HEK293 (cell line): ENCODE data around the gene NEU4.
"Not testable (repeated sequence)": the region's sequence is repeated elsewhere in the genome, so short reads cannot be mapped to it uniquely, and the experiment has no call there.

ENCODE experiments used
- CTCF ChIA-PET: fragments of 350-600 bp; formaldehyde crosslinking; extraction: SDS; loops from one replicate; lab custom pipeline; 2021; ENCODE audit warnings: antibody characterized with exemption; lab: Yijun Ruan, JAX
- POLR2A ChIA-PET: fragments of 300-600 bp; formaldehyde crosslinking; extraction: SDS; loops from one replicate; lab custom pipeline; 2020; ENCODE audit warnings: antibody characterized with exemption, inconsistent platforms; lab: Yijun Ruan, JAX
- H3K27ac ChIP-seq: fragments of 200-500 bp; sonication (Bioruptor generic); 2 replicates; pipeline ENCODE4 v1.5.1; 2014; ENCODE audit warnings: low read depth, low read length, control low read depth, inconsistent platforms; ENCODE audit errors: extremely low read depth
- H3K36me3 ChIP-seq, 2 experiments: fragments of 200-500 bp in 1 of 2; sonication (Bioruptor generic) in 1 of 2; 1 replicate in 1 of 2; 2 replicates in 1 of 2; pipeline ENCODE4 v1.5.1; 2014 to 2017; ENCODE audit warnings: inconsistent platforms in 2 of 2, low read length in 2 of 2; ENCODE audit not compliant: control insufficient read depth in 2 of 2, insufficient read depth in 1 of 2
- H3K4me1 ChIP-seq: fragments of 200-500 bp; sonication (Bioruptor generic); 2 replicates; pipeline ENCODE4 v1.5.1; 2014; ENCODE audit warnings: mild to moderate bottlenecking, low read length, inconsistent platforms; ENCODE audit not compliant: control insufficient read depth, insufficient read depth
- H3K4me3 ChIP-seq: 2 replicates; pipeline ENCODE4 v1.5.1; 2011; ENCODE audit warnings: low read depth, mild to moderate bottlenecking, control low read depth, low read length, moderate library complexity
- H3K9me3 ChIP-seq: fragments of 200-500 bp; sonication (Bioruptor generic); 2 replicates; pipeline ENCODE4 v1.5.1; 2014; ENCODE audit warnings: low read depth, low read length, inconsistent platforms; ENCODE audit not compliant: control insufficient read depth, insufficient read depth
- BCL11B ChIP-seq: fragments of 450-650 bp; formaldehyde crosslinking; IDR thresholded peaks from 2 replicates; pipeline ENCODE4 v1.5.1; 2016; ENCODE audit warnings: low read depth, missing biosample characterization, missing genetic modification characterization
- EGR2 ChIP-seq: fragments of 450-650 bp; formaldehyde crosslinking; IDR thresholded peaks from 2 replicates; pipeline ENCODE4 v1.5.1; 2016; ENCODE audit warnings: low read depth, missing biosample characterization, missing genetic modification characterization
- PRDM4 ChIP-seq: fragments of 450-650 bp; formaldehyde crosslinking; IDR thresholded peaks from 2 replicates; pipeline ENCODE4 v1.5.1; 2017; ENCODE audit warnings: missing biosample characterization, missing genetic modification characterization
- REPIN1 ChIP-seq: fragments of 450-650 bp; formaldehyde crosslinking; IDR thresholded peaks from 2 replicates; pipeline ENCODE4 v1.5.1; 2017; ENCODE audit warnings: missing biosample characterization, missing genetic modification characterization, low read depth
- YY2 ChIP-seq: fragments of 450-650 bp; formaldehyde crosslinking; IDR thresholded peaks from 2 replicates; pipeline ENCODE4 v1.5.1; 2016; ENCODE audit warnings: missing biosample characterization, missing genetic modification characterization
- ZNF10 ChIP-seq: fragments of 450-650 bp; formaldehyde crosslinking; IDR thresholded peaks from 2 replicates; pipeline ENCODE4 v1.5.1; 2017; ENCODE audit warnings: missing biosample characterization, missing genetic modification characterization
- ZNF140 ChIP-seq: fragments of 450-650 bp; formaldehyde crosslinking; IDR thresholded peaks from 2 replicates; pipeline ENCODE4 v1.5.1; 2016; ENCODE audit warnings: missing biosample characterization, missing genetic modification characterization
- ZNF19 ChIP-seq: fragments of 450-650 bp; formaldehyde crosslinking; IDR thresholded peaks from 2 replicates; pipeline ENCODE4; 2016; ENCODE audit warnings: missing biosample characterization, missing genetic modification characterization, low read depth
- ZNF580 ChIP-seq: fragments of 450-650 bp; formaldehyde crosslinking; IDR thresholded peaks from 2 replicates; pipeline ENCODE4 v1.5.1; 2016; ENCODE audit warnings: missing biosample characterization, missing genetic modification characterization
- ZNF701 ChIP-seq: fragments of 450-650 bp; formaldehyde crosslinking; IDR thresholded peaks from 2 replicates; pipeline ENCODE4 v1.5.1; 2016; ENCODE audit warnings: missing biosample characterization, missing genetic modification characterization
- ZNF76 ChIP-seq: fragments of 450-650 bp; formaldehyde crosslinking; IDR thresholded peaks from 2 replicates; pipeline ENCODE4; 2016; ENCODE audit warnings: low read depth, missing biosample characterization, missing genetic modification characterization, borderline replicate concordance
- ZNF791 ChIP-seq: fragments of 450-650 bp; formaldehyde crosslinking; IDR thresholded peaks from 2 replicates; pipeline ENCODE4 v1.5.1; 2016; ENCODE audit warnings: missing biosample characterization, missing genetic modification characterization
- ZNF843 ChIP-seq: fragments of 450-650 bp; formaldehyde crosslinking; IDR thresholded peaks from 2 replicates; pipeline ENCODE4 v1.5.1; 2016; ENCODE audit warnings: missing biosample characterization, missing genetic modification characterization
- ZSCAN30 ChIP-seq: fragments of 450-650 bp; IDR thresholded peaks from 2 replicates; pipeline ENCODE4 v1.5.1; 2018; ENCODE audit warnings: missing biosample characterization, mild to moderate bottlenecking, missing genetic modification characterization, moderate library complexity
- TF ChIP-seq, protein P1 (sequence below): fragments of 450-650 bp; formaldehyde crosslinking; IDR thresholded peaks from 2 replicates; pipeline ENCODE4 v1.5.1; 2016; ENCODE audit warnings: missing biosample characterization, missing genetic modification characterization, low read depth

NEU4 gene, protein sequence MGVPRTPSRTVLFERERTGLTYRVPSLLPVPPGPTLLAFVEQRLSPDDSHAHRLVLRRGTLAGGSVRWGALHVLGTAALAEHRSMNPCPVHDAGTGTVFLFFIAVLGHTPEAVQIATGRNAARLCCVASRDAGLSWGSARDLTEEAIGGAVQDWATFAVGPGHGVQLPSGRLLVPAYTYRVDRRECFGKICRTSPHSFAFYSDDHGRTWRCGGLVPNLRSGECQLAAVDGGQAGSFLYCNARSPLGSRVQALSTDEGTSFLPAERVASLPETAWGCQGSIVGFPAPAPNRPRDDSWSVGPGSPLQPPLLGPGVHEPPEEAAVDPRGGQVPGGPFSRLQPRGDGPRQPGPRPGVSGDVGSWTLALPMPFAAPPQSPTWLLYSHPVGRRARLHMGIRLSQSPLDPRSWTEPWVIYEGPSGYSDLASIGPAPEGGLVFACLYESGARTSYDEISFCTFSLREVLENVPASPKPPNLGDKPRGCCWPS

DNA sequence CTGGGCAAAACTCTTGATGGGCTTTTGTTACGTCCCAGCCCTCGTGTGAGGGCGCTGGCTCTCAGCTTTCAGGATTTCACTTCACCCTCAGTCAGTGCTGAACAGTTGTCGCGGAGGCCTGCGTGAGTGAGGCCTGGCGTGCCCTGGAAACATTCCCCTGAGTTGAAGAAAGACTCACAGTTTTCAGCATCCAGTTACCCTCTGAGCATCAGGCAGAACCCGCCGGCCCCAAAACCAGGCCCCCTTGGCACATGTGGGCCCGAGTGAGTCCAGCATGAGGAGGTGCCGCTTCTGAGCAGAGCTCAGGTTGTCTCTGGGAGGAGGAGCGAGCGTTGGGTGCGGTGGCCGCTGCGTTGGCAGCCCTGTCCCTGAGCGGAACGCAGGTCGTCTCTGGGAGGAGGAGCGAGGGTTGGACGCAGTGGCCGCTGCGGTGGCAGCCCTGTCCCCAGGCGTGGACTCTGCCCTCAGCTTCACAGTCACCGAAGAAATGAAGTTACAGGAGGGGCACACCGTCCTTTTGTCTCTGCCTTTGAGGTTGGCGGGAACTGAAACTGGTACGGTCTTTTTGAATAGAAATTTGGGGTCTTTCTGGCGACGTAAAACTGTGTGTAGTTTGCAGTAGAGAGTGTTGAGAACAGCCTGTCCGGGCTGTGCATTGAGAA, at the start of gene NEU4:
NEU4 (plus strand) TSS at position 473 of the 662 bp plus-strand sequence. CDS start 5,292 bp downstream, outside the sequence.
- Histone ChIP-seq H3K36me3 (no peaks in the 10 kb centered on the region), H3K4me1 (no peaks in the 10 kb centered on the region), H3K27ac (no peak within 1 kb of the TSS), H3K4me3 (no peak within 1 kb of the TSS), H3K9me3 (no peaks in the 10 kb centered on the region)
- POLR2A ChIA-PET = no interaction called here
- CTCF ChIA-PET = no interaction called here
- no peak for TF ChIP-seq YY2
- no peak for TF ChIP-seq ZNF843 (tag by site-specific recombination)
- TF ChIP-seq ZNF140 (tag by site-specific recombination) = no peak
- no peak for TF ChIP-seq EGR2 (tag by site-specific recombination)
- no peak for TF ChIP-seq ZNF791
- TF ChIP-seq ZNF76 (tag by site-specific recombination) = no peak
- no peak for TF ChIP-seq ZNF19 (tag by site-specific recombination)
- TF ChIP-seq REPIN1 (tag by site-specific recombination) = no peak
- TF ChIP-seq ZNF701 (tag by site-specific recombination) = no peak
- TF ChIP-seq ZSCAN30 = no peak
- TF ChIP-seq PRDM4 (tag by site-specific recombination) = no peak
- no peak for TF ChIP-seq BCL11B (tag by site-specific recombination)
- TF ChIP-seq, protein P1, sequence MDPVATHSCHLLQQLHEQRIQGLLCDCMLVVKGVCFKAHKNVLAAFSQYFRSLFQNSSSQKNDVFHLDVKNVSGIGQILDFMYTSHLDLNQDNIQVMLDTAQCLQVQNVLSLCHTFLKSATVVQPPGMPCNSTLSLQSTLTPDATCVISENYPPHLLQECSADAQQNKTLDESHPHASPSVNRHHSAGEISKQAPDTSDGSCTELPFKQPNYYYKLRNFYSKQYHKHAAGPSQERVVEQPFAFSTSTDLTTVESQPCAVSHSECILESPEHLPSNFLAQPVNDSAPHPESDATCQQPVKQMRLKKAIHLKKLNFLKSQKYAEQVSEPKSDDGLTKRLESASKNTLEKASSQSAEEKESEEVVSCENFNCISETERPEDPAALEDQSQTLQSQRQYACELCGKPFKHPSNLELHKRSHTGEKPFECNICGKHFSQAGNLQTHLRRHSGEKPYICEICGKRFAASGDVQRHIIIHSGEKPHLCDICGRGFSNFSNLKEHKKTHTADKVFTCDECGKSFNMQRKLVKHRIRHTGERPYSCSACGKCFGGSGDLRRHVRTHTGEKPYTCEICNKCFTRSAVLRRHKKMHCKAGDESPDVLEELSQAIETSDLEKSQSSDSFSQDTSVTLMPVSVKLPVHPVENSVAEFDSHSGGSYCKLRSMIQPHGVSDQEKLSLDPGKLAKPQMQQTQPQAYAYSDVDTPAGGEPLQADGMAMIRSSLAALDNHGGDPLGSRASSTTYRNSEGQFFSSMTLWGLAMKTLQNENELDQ (tag by site-specific recombination) = no peak
- no peak for TF ChIP-seq ZNF580 (tag by site-specific recombination)

GRCh38 chr2:241759893-241760292, 49.1 kb upstream of the NEU4 start:
- peaks cover 0 to 33% of the 10 kb centered on the region in 2 experiments; a peak in 2 of 3 replicates for H3K36me3 ChIP-seq
- H3K4me3 ChIP-seq, H3K27ac ChIP-seq, POLR2A ChIA-PET, H3K9me3 ChIP-seq, H3K4me1 ChIP-seq: not testable (repeated sequence)
- peak; percentile 94 for TF ChIP-seq ZNF10
- CTCF ChIA-PET = interaction anchor here (0.6 kb wide), 1 partner anchor 18 kb away, joined by 4 read pairs; no protein-coding TSS in a partner anchor
